ENCODE measurements around the gene SACM1L. TPM values are rescaled to one million over a fixed set of nuclear protein-coding genes. Genes with fewer than 3 reads are reported as not detected.

Gene SACM1L
- total and polyA plus RNA-seq, 2 of the 4 experiments (the other 2 are of a cell fraction), result 19.0 to 40.9 TPM

GRCh38 chr3:45642731-45643152 is 46.5 kb upstream of the SACM1L start:
- Histone ChIP-seq H3K4me2 (ENCODE audit: low read depth, low read length) (peak overlapping the region; percentile 3; the same call in 1 of the 2 replicates), H3K14ac (replicated peaks; ENCODE audit: low read depth, low read length) (peak overlapping the region; percentile 61; the same call in 1 of the 2 replicates), H3K9ac (ENCODE audit: low read depth, low read length) (no peak overlapping the region), H4K8ac (ENCODE audit: low read depth in 2 of 2, low read length in 2 of 2) (peak overlapping the region; percentile 52 to 82; a peak in 3 of 4 replicates), H2AK9ac (replicated peaks; ENCODE audit: low read depth, low read length, poor library complexity) (peak overlapping the region; percentile 83), H3K4ac (ENCODE audit: low read depth, low read length) (peak overlapping the region; percentile 89), H3K23ac (ENCODE audit: low read depth, low read length) (peak overlapping the region; percentile 80; the same call in 1 of the 2 replicates), H3K36me3 (ENCODE audit: control insufficient read depth, insufficient read depth, low read length) (peaks cover 12% of the 10 kb centered on the region), H2BK120ac (ENCODE audit: low read depth, low read length) (peak overlapping the region; percentile 80), H3K79me1 (ENCODE audit: low read depth in 1 of 2, low read length in 2 of 2) (peaks cover 38 to 86% of the 10 kb centered on the region in 2 experiments), H3K4me3 (ENCODE audit: insufficient read depth, low read depth, low read length) (no peak overlapping the region), H3K9me1 (ENCODE audit: insufficient read depth, low read length) (peaks cover 41% of the 10 kb centered on the region), H2BK15ac (ENCODE audit: low read depth, low read length) (peak overlapping the region; percentile 45; the same call in 2 of the 3 replicates), H3K56ac (ENCODE audit: extremely low read depth, insufficient read depth, low read length) (no peak overlapping the region), H3K18ac (ENCODE audit: low read depth, low read length) (peak overlapping the region; percentile 67), H2AK5ac (ENCODE audit: low read depth, low read length) (peak overlapping the region; percentile 98), H4K5ac (ENCODE audit: low read depth, low read length) (no peak overlapping the region; the same call in 1 of the 2 replicates), H4K91ac (ENCODE audit: insufficient read depth, low read depth, low read length) (peak overlapping the region; percentile 83), H3K27ac (ENCODE audit: insufficient read depth, low read length) (peak overlapping the region; percentile 68), H2AFZ (replicated peaks; ENCODE audit: low read length, poor library complexity) (peak overlapping the region; percentile 41), H2BK5ac (ENCODE audit: low read depth, low read length, poor library complexity, severe bottlenecking) (peak overlapping the region; percentile 98), H4K20me1 (ENCODE audit: insufficient read depth, low read length) (peaks cover 35% of the 10 kb centered on the region), H2BK20ac (ENCODE audit: low read depth, low read length) (peak overlapping the region; percentile 79), H3K27me3 (ENCODE audit: control insufficient read depth, insufficient read depth, low read length) (no peaks in the 10 kb centered on the region), H3K4me1 (ENCODE audit: control insufficient read depth, insufficient read depth, low read length) (peaks cover 56% of the 10 kb centered on the region), H3K9me3 (ENCODE audit: control insufficient read depth, insufficient read depth, low read length) (no peaks in the 10 kb centered on the region)
- TF ChIP-seq USF2 (IDR thresholded peaks at IDR 0.05; ENCODE audit: low read depth, low read length) (no peak), SMC3 (IDR thresholded peaks at IDR 0.05; ENCODE audit: low read depth, low read length) (no peak), MAFK (IDR thresholded peaks at IDR 0.05; ENCODE audit: low read depth, low read length) (no peak), MAZ (IDR thresholded peaks at IDR 0.05; ENCODE audit: borderline replicate concordance, low read depth, low read length) (0 out of 2 replicates have a peak, but pooled peaks have one; percentile 45), CTCF (conservative IDR thresholded peaks at IDR 0.05; ENCODE audit: low read depth, low read length) (no peak)
- ATAC-seq (ENCODE audit: low read depth) (peak; percentile 1; the same call in 1 of the 2 replicates), DNase-seq (peak; percentile 88)
- ChIA-PET POLR2A (ENCODE audit: unreplicated experiment) (no interaction called here), CTCF (no interaction called here)
- dilution Hi-C loops (cut with HindIII; ENCODE audit: low sequenced_read_pairs, unreplicated experiment), result no loop called here
- in situ Hi-C loops (cut with MboI; ENCODE audit: low sequenced_read_pairs), result no loop called here
- intact Hi-C loops (cut with micrococcal nuclease), result no loop called here
- BruUV-seq (replicated peaks), result no TSS peak
- WGBS, 2 experiments (ENCODE audit: extremely low coverage in 2 of 2, insufficient read length in 1 of 2), result no CpG with 5 or more reads among the region's 6 CpGs

Measured in IMR-90 (cell line).